Urinary bladder (tissue), 4 donors: ENCODE measurements around the gene PPFIBP2. TPM values are rescaled to one million over a fixed set of nuclear protein-coding genes. Genes with fewer than 3 reads are reported as not detected.

Experiments used
- DNase-seq: peaks from one replicate; pipeline ENCODE4 v3.0.0-alpha.2; 2015; ENCODE audit errors: extremely low spot score
- H3K27ac ChIP-seq: one replicate; pipeline ENCODE4 v1.5.1; 2013; ENCODE audit warnings: low read depth, mild to moderate bottlenecking, moderate library complexity
- H3K36me3 ChIP-seq: one replicate; pipeline ENCODE4 v1.6.1; 2013; ENCODE audit warnings: mild to moderate bottlenecking, moderate library complexity; ENCODE audit not compliant: insufficient read depth
- H3K4me1 ChIP-seq: one replicate; pipeline ENCODE4 v1.6.1; 2013; ENCODE audit warnings: mild to moderate bottlenecking, moderate library complexity; ENCODE audit not compliant: insufficient read depth
- H3K4me3 ChIP-seq: one replicate; pipeline ENCODE4 v1.5.1; 2013; ENCODE audit warnings: low read depth, low read length
- WGBS: extraction: QIAGEN DNeasy Blood & Tissue Kit; methylation state at CpG from one replicate; pipeline ENCODE4 v1.1.7; 2013; 5-methylcytosine and 5-hydroxymethylcytosine counted together
- polyA plus RNA-seq: library from polyadenylated mRNA; stranded (reverse); fragments of 200-250 nt; gene quantifications from one replicate; pipeline ENCODE4 v1.2.3, GENCODE V29; 2013
- total RNA-seq: library from RNA; depleted of rRNA; stranded (reverse); fragments of >200 nt; gene quantifications from one replicate; pipeline ENCODE4 v1.2.3, GENCODE V29; 2014
- donor health status: healthy with polysubstance abuse.
- donor health status: healthy.

Gene PPFIBP2
- total and polyA plus RNA-seq, 2 donors: 11.9 to 56.8 TPM

- H3K27ac ChIP-seq: no peak overlapping the region
- WGBS: 95% methylated on average over 2 of the region's 2 CpGs
- H3K36me3 ChIP-seq: no peaks in the 10 kb centered on the region
- H3K4me1 ChIP-seq: no peaks in the 10 kb centered on the region
- H3K4me3 ChIP-seq: no peak overlapping the region
- DNase-seq: no peak
These were observed 24.4 kb upstream of the PPFIBP2 start for GRCh38 chr11:7489376-7489775.

- no peak overlapping the region for H3K27ac ChIP-seq
- DNase-seq: no peak
These were observed 23.7 kb upstream of the PPFIBP2 start for GRCh38 chr11:7490054-7490453.

GRCh38 chr11:7490535-7490934, 23.3 kb upstream of the PPFIBP2 start:
- no peaks in the 10 kb centered on the region for H3K4me1 ChIP-seq
- 93% methylated on average over 1 of the region's 1 CpG for WGBS
- DNase-seq: no peak
- no peaks in the 10 kb centered on the region for H3K36me3 ChIP-seq
- H3K4me3 ChIP-seq: no peak overlapping the region
- no peak overlapping the region for H3K27ac ChIP-seq

More at GRCh38 chr11:7490054-7490453, 23.7 kb upstream of the PPFIBP2 start:
- Histone ChIP-seq H3K4me1 (no peaks in the 10 kb centered on the region), H3K36me3 (no peaks in the 10 kb centered on the region), H3K4me3 (no peak overlapping the region)
- 83% methylated on average over 4 of the region's 4 CpGs for WGBS

GRCh38 chr11:7492253-7492652, 21.5 kb upstream of the PPFIBP2 start:
- Histone ChIP-seq H3K36me3 (no peaks in the 10 kb centered on the region), H3K4me3 (no peak overlapping the region), H3K4me1 (no peaks in the 10 kb centered on the region), H3K27ac (no peak overlapping the region)
- no peak for DNase-seq
- WGBS: 74% methylated on average over 1 of the region's 1 CpG

GRCh38 chr11:7493670-7494069, 20.1 kb upstream of the PPFIBP2 start:
- WGBS: 87% methylated on average over 2 of the region's 2 CpGs

GRCh38 chr11:7494086-7494745, 19.6 kb upstream of the PPFIBP2 start:
- 85% methylated on average over 5 of the region's 5 CpGs for WGBS
- no peak for DNase-seq
- H3K36me3 ChIP-seq: no peaks in the 10 kb centered on the region

More at GRCh38 chr11:7493670-7494069, 20.1 kb upstream of the PPFIBP2 start:
- H3K4me1 ChIP-seq: no peaks in the 10 kb centered on the region
- no peak overlapping the region for H3K27ac ChIP-seq
- no peaks in the 10 kb centered on the region for H3K36me3 ChIP-seq
- H3K4me3 ChIP-seq: no peak overlapping the region
- DNase-seq: no peak

GRCh38 chr11:7495882-7496551, 17.8 kb upstream of the PPFIBP2 start:
- Histone ChIP-seq H3K4me3 (no peak overlapping the region), H3K4me1 (no peaks in the 10 kb centered on the region), H3K36me3 (no peaks in the 10 kb centered on the region), H3K27ac (no peak overlapping the region)
- no peak for DNase-seq
- 86% methylated on average over 4 of the region's 4 CpGs for WGBS

More at GRCh38 chr11:7494086-7494745, 19.6 kb upstream of the PPFIBP2 start:
- H3K4me1 ChIP-seq: no peaks in the 10 kb centered on the region
- H3K4me3 ChIP-seq: no peak overlapping the region
- H3K27ac ChIP-seq: no peak overlapping the region

- H3K27ac ChIP-seq: no peak overlapping the region
- WGBS: 83% methylated on average over 4 of the region's 4 CpGs
- H3K36me3 ChIP-seq: no peaks in the 10 kb centered on the region
- no peak for DNase-seq
- H3K4me1 ChIP-seq: no peaks in the 10 kb centered on the region
- H3K4me3 ChIP-seq: no peak overlapping the region
These were observed 15.6 kb upstream of the PPFIBP2 start for GRCh38 chr11:7498193-7498592.

- Histone ChIP-seq H3K4me3 (no peak overlapping the region), H3K36me3 (no peaks in the 10 kb centered on the region), H3K27ac (no peak overlapping the region), H3K4me1 (no peaks in the 10 kb centered on the region)
- no peak for DNase-seq
- WGBS: 97% methylated on average over 1 of the region's 1 CpG
These were observed 14.7 kb upstream of the PPFIBP2 start for GRCh38 chr11:7499081-7499480.

- WGBS: 96% methylated on average over 3 of the region's 3 CpGs
- DNase-seq: no peak
- Histone ChIP-seq H3K4me3 (no peak overlapping the region), H3K4me1 (no peaks in the 10 kb centered on the region), H3K27ac (no peak overlapping the region), H3K36me3 (no peaks in the 10 kb centered on the region)
These were observed 13.5 kb upstream of the PPFIBP2 start for GRCh38 chr11:7500251-7500650.

GRCh38 chr11:7501251-7501650, 12.5 kb upstream of the PPFIBP2 start:
- Histone ChIP-seq H3K4me3 (no peak overlapping the region), H3K36me3 (no peaks in the 10 kb centered on the region), H3K4me1 (no peaks in the 10 kb centered on the region), H3K27ac (no peak overlapping the region)
- DNase-seq: no peak
- WGBS: 88% methylated on average over 3 of the region's 3 CpGs

- no peaks in the 10 kb centered on the region for H3K4me1 ChIP-seq
- no peak overlapping the region for H3K4me3 ChIP-seq
- H3K36me3 ChIP-seq: no peaks in the 10 kb centered on the region
- no peak overlapping the region for H3K27ac ChIP-seq
- DNase-seq: no peak
- WGBS: 83% methylated on average over 4 of the region's 4 CpGs
These were observed 11.9 kb upstream of the PPFIBP2 start for GRCh38 chr11:7501894-7502293.

GRCh38 chr11:7506243-7506642, 7.6 kb upstream of the PPFIBP2 start:
- Histone ChIP-seq H3K27ac (no peak overlapping the region), H3K4me3 (no peak overlapping the region), H3K4me1 (no peaks in the 10 kb centered on the region), H3K36me3 (no peaks in the 10 kb centered on the region)
- DNase-seq: no peak
- WGBS: 97% methylated on average over 3 of the region's 3 CpGs

GRCh38 chr11:7508087-7508486, 5.7 kb upstream of the PPFIBP2 start:
- DNase-seq: no peak
- WGBS: 95% methylated on average over 3 of the region's 3 CpGs
- Histone ChIP-seq H3K36me3 (no peaks in the 10 kb centered on the region), H3K4me3 (no peak overlapping the region), H3K27ac (no peak overlapping the region), H3K4me1 (no peaks in the 10 kb centered on the region)
